ENCODE measurements around the gene SETD7. TPM values are rescaled to one million over a fixed set of nuclear protein-coding genes. Genes with fewer than 3 reads are reported as not detected.

Gene SETD7
- total RNA-seq, 1 experiment from 2014 or later = 41.6 TPM

GRCh38 chr4:139602776-139603360 lies 46.8 kb upstream of the SETD7 start:
- ATAC-seq (no peak), DNase-seq (ENCODE audit: low read depth, low spot score) (no peak)
- H3K9me3 ChIP-seq (ENCODE audit: control insufficient read depth in 1 of 2, insufficient read depth in 1 of 2, low read depth in 1 of 2, low read length in 2 of 2) = no peaks in the 10 kb centered on the region
- no peak overlapping the region for H2AFZ ChIP-seq (ENCODE audit: low read depth, low read length, poor library complexity, severe bottlenecking)
- no peak for TF ChIP-seq CEBPB (IDR thresholded peaks at IDR 0.05; ENCODE audit: low read depth)
- H3K9ac ChIP-seq (ENCODE audit: low read length) = no peak overlapping the region
- no peaks in the 10 kb centered on the region for H3K27me3 ChIP-seq (ENCODE audit: insufficient read depth, low read length)
- no peaks in the 10 kb centered on the region for H3K36me3 ChIP-seq (ENCODE audit: control insufficient read depth in 1 of 2, insufficient read depth in 2 of 2, low read length in 2 of 2)
- no peaks in the 10 kb centered on the region for H3K9me2 ChIP-seq (ENCODE audit: insufficient read depth)
- H3K27ac ChIP-seq (ENCODE audit: low read depth, low read length) = no peak overlapping the region
- H3K79me2 ChIP-seq (ENCODE audit: insufficient read depth, low read length) = no peaks in the 10 kb centered on the region
- no peak overlapping the region for H3K4me3 ChIP-seq (replicated peaks in 1 of 2; ENCODE audit: low read depth in 1 of 2, low read length in 2 of 2)
- POLR2A ChIA-PET = interaction anchor here (1.5 kb wide), 1 partner anchor 49 kb away, joined by 3 read pairs; no protein-coding TSS in a partner anchor
- no peaks in the 10 kb centered on the region for H4K20me1 ChIP-seq (ENCODE audit: insufficient read depth)
- no peak overlapping the region for H3K4me2 ChIP-seq (ENCODE audit: low read length)
- peaks cover 6 to 18% of the 10 kb centered on the region in 2 experiments; a peak in 3 of 4 replicates for H3K4me1 ChIP-seq (ENCODE audit: control insufficient read depth in 1 of 2, insufficient read depth in 2 of 2, low read length in 2 of 2)
- CTCF ChIA-PET = interaction anchor here (0.7 to 2.5 kb wide), 13 partner anchors 9 to 757 kb away, joined by 3 to 26 read pairs (median 4); no protein-coding TSS in a partner anchor
- intact Hi-C loops (cut with micrococcal nuclease) = loop anchor here (1.0 kb wide), 1 partner anchor 48 kb away; no protein-coding TSS in a partner anchor
- RAD21 ChIA-PET (ENCODE audit: low non-redundant PET in 1 of 2, low total read pairs in 2 of 2, uncharacterized antibody in 2 of 2, unreplicated experiment in 2 of 2) = no interaction called here
- BruUV-seq (replicated peaks) = no TSS peak

- Histone ChIP-seq H3K79me2 (ENCODE audit: insufficient read depth, low read length) (no peaks in the 10 kb centered on the region), H2AFZ (ENCODE audit: low read depth, low read length, poor library complexity, severe bottlenecking) (no peak overlapping the region), H3K27me3 (ENCODE audit: insufficient read depth, low read length) (no peaks in the 10 kb centered on the region), H3K9me3 (ENCODE audit: control insufficient read depth in 1 of 2, insufficient read depth in 1 of 2, low read depth in 1 of 2, low read length in 2 of 2) (no peaks in the 10 kb centered on the region), H3K4me2 (ENCODE audit: low read length) (no peak overlapping the region), H3K9ac (ENCODE audit: low read length) (no peak overlapping the region), H4K20me1 (ENCODE audit: insufficient read depth) (no peaks in the 10 kb centered on the region), H3K9me2 (ENCODE audit: insufficient read depth) (no peaks in the 10 kb centered on the region), H3K4me1 (ENCODE audit: control insufficient read depth in 1 of 2, insufficient read depth in 2 of 2, low read length in 2 of 2) (peaks cover 0 to 10% of the 10 kb centered on the region in 2 experiments; a peak in 1 of 4 replicates), H3K36me3 (ENCODE audit: control insufficient read depth in 1 of 2, insufficient read depth in 2 of 2, low read length in 2 of 2) (no peaks in the 10 kb centered on the region), H3K4me3 (replicated peaks in 1 of 2; ENCODE audit: low read depth in 1 of 2, low read length in 2 of 2) (no peak overlapping the region), H3K27ac (ENCODE audit: low read depth, low read length) (no peak overlapping the region)
- CTCF ChIA-PET = no interaction called here
- DNase-seq (ENCODE audit: low read depth, low spot score) (no peak), ATAC-seq (no peak)
- no TSS peak for BruUV-seq (replicated peaks)
- RAD21 ChIA-PET (ENCODE audit: low non-redundant PET in 1 of 2, low total read pairs in 2 of 2, uncharacterized antibody in 2 of 2, unreplicated experiment in 2 of 2) = no interaction called here
- intact Hi-C loops (cut with micrococcal nuclease) = no loop called here
- POLR2A ChIA-PET = no interaction called here
- TF ChIP-seq SP1 (IDR thresholded peaks at IDR 0.05; ENCODE audit: low read depth) (no peak), MAX (IDR thresholded peaks at IDR 0.05) (no peak), CBX3 (IDR thresholded peaks at IDR 0.05; ENCODE audit: low read depth) (no peak), ZFX (IDR thresholded peaks at IDR 0.05) (no peak), SIN3A (IDR thresholded peaks at IDR 0.05; ENCODE audit: low read depth) (no peak), CTCF (IDR thresholded peaks at IDR 0.05 in 2 of 3, conservative IDR thresholded peaks at IDR 0.05 in 1 of 3; ENCODE audit: borderline replicate concordance in 1 of 3, insufficient read depth in 1 of 3, low read depth in 2 of 3, low read length in 2 of 3) (no peak), EZH2phosphoT487 (IDR thresholded peaks at IDR 0.05; ENCODE audit: borderline replicate concordance) (no peak), CEBPB (IDR thresholded peaks at IDR 0.05; ENCODE audit: low read depth) (no peak), TCF7L2 (IDR thresholded peaks at IDR 0.05; ENCODE audit: borderline replicate concordance, extremely low read depth, insufficient read depth, insufficient read length) (no peak), POLR2AphosphoS5 (IDR thresholded peaks at IDR 0.05; ENCODE audit: low read depth, low read length) (no peak), JUND (IDR thresholded peaks at IDR 0.05) (no peak), ATF3 (IDR thresholded peaks at IDR 0.05) (no peak), EZH2 (IDR thresholded peaks at IDR 0.05) (no peak), RAD21 (IDR thresholded peaks at IDR 0.05; ENCODE audit: low read depth) (no peak), REST (IDR thresholded peaks at IDR 0.05; ENCODE audit: low read depth) (no peak), EGR1 (IDR thresholded peaks at IDR 0.05; ENCODE audit: low read depth) (no peak)
Measured at GRCh38 chr4:139600662-139601061, 44.6 kb upstream of the SETD7 start.

Measured in HCT116 (cell line).